GM10266 (cell line): ENCODE measurements around the gene SEC24C.

Source experiments
- DNase-seq: peaks from one replicate; pipeline ENCODE4 v3.0.0; 2012; ENCODE audit errors: extremely low spot score
- TF ChIP-seq, protein P1 (sequence below): IDR thresholded peaks from 2 replicates; pipeline ENCODE4 v1.5.1; 2012; ENCODE audit warnings: mild to moderate bottlenecking, low read depth; ENCODE audit not compliant: control insufficient read depth, insufficient read depth; ENCODE audit errors: missing control alignments

Gene SEC24C

DNA sequence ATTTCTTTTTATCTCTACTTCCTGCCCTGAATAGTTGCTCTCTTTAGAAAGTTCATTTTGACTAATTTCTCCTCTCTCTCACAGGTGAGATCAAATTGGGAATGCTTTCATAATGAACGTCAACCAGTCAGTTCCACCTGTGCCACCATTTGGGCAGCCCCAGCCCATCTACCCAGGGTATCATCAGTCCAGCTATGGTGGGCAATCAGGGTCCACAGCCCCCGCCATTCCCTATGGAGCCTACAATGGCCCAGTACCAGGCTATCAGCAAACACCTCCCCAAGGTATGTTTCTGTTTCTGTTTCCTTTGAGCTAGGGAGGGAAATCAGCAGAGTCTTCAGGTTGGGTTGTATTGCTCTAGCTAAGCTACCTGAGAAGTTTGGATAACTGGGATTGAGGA is 2.5 kb downstream of the SEC24C start:
- TF ChIP-seq, protein P1, sequence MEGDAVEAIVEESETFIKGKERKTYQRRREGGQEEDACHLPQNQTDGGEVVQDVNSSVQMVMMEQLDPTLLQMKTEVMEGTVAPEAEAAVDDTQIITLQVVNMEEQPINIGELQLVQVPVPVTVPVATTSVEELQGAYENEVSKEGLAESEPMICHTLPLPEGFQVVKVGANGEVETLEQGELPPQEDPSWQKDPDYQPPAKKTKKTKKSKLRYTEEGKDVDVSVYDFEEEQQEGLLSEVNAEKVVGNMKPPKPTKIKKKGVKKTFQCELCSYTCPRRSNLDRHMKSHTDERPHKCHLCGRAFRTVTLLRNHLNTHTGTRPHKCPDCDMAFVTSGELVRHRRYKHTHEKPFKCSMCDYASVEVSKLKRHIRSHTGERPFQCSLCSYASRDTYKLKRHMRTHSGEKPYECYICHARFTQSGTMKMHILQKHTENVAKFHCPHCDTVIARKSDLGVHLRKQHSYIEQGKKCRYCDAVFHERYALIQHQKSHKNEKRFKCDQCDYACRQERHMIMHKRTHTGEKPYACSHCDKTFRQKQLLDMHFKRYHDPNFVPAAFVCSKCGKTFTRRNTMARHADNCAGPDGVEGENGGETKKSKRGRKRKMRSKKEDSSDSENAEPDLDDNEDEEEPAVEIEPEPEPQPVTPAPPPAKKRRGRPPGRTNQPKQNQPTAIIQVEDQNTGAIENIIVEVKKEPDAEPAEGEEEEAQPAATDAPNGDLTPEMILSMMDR: no peak
- no peak for DNase-seq

DNA sequence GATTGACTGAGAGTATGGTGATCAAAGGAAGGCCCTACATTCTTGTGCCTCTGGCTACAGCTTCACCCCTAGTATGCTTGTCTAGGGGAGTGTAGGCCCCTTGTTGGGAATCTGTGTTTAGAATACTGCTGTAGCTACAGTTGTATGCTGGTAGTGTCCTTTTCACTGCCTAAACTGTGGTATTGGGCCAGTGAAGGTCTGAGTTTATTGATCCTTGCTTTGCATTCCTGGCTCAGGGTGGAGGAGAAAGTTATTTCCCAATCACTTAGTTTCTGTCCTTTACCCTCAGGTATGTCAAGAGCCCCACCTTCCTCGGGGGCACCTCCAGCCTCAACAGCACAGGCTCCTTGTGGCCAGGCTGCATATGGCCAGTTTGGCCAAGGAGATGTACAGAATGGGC is 6.6 kb downstream of the SEC24C start:
- no peak for DNase-seq
- TF ChIP-seq, protein P1: no peak

DNA sequence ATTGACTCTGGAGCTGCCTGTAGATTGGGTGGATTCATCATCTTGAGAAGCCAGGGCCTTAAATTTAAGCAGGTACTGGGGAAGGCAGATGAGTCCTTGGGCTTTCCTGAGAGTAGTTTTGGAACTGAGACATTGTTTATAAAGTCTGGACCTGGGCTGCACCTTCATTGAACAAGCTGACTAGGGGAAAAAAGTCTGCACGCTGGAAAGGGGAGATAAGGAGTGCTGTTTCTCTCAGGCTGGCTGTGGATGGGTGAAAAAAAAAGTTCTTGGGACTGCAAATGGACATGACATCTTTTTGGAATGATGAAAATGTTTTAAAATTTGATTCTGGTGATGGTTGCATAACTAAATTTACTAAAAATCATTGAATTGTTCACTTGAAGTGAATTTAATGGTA is 12.0 kb downstream of the SEC24C start:
- no peak for DNase-seq
- TF ChIP-seq, protein P1: no peak

DNA sequence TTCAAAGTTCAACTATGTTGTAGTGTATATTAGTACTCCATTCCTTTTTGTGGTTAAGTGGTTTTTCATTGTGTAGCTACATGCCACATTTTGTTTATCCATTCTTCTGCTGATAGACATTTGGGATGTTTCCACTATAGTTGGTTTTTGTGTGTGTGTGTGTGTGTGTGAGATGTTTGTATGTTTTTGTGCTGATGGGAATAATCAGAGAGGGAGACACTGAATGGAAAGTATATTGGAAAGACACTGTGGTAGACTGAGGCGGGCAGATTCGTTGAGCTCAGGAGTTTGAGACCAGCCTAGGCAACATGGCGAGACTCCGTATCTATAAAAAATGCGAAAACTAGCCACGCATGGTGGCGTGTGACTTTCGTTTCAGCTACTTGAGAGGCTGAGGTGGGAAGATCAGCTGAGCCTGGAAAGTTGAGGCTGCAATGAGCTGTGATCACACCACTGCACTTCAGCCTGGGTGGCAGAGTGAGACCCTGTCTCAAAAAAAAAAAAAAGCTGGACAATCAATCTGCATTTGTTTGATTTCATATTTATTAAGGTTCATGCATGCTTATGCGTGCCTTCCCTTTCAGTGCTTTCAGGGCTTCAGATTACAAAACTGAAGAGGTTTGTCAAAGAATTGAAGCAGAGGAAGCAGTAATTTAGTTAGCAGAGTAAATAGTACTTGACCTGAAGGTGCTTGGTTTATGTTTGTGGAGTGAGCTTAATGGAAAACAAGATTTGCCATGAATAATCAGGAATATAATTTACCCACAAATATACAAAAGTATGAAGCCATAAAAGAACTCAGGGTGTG is 14.7 kb downstream of the SEC24C start:
- TF ChIP-seq, protein P1: no peak
- DNase-seq: no peak

DNA sequence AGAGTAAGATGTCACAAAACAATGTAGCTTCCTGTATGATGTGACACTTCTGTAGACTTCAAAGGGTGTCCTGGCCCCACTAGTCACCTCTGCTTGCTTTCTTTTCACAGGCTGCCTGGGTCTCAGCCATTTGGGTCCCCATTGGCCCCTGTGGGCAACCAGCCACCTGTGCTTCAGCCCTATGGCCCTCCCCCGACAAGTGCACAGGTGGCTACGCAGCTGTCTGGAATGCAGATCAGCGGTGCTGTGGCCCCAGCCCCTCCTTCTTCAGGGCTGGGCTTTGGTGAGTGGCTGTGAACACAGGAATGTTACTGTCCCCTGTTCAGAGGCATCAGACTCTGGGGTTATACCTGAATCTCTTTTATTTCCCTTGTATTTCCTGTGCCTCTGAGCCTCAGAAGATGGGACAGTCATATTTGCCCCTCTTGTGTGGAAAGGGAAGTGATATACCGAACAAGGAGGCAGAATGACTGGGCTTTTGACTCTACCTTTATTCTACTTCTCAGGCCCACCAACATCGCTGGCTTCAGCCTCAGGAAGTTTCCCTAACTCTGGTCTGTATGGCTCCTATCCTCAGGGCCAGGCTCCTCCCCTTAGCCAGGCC is 15.4 kb downstream of the SEC24C start:
- no peak for DNase-seq
- TF ChIP-seq, protein P1: no peak

DNA sequence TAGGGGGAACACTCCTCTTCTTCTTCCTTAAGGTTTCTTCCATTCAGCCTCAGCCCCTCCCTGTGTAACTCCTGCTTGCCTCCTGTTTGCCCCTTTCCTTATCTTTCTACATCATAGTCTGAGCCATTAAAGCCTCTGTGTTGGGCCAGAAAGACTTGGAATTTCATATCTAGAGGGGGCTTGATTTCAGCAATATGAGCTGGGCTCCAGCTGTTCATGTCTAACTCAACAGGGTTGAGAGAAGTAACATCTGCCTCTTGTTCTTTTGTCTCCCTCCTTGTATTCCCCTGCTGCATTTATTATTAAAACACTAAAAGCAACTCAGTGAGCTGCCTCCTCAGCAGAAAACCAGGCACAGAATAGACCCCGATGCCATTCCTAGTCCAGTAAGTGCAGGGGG is 17.6 kb downstream of the SEC24C start:
- DNase-seq: no peak
- TF ChIP-seq, protein P1: no peak

DNA sequence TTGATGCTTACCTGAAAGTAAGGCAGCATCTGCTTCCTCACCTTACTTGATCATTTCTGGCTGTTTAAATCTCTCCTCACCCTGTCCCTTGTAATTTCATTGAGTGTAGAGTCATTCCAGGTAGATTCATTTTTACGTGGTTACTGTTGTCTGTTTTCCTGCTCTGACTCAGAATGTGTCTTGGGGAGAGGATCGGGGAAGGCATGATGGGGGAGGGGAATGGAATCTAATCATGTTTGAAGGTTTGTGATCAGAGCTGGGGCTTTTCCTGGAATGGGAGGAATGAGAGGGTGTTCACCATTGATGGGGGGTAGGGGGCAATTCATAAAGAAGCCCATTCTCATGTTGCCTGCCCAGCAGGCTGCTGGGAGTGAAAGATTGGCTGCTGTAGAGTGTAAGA is 18.7 kb downstream of the SEC24C start:
- no peak for DNase-seq
- TF ChIP-seq, protein P1: no peak
